Activated naive CD4-positive, alpha-beta T cell treated with anti-CD3 and anti-CD28 coated beads, Interleukin-2, amount 50 U/mL, for 72 hours (primary cell): ENCODE measurements around the gene APRT. TPM values are rescaled to one million over a fixed set of nuclear protein-coding genes. Genes with fewer than 3 reads are reported as not detected.

Experiments used
- ATAC-seq, 2 donors: fragments of 150-1000 bp; cut with Tn5 transposase; 2 replicates each; pipeline ENCODE4 v1.10.0; 2021; ENCODE audit warnings: mild to moderate bottlenecking in 2 of 2, moderate library complexity in 2 of 2
- DNase-seq, 2 donors: peaks; one replicate each; pipeline ENCODE4 v3.0.0; 2021 to 2022; ENCODE audit warnings: low spot score in 2 of 2
- H3K27ac Mint-ChIP-seq, 2 donors: one replicate each; pipeline ENCODE4 v1.8.0; 2022; ENCODE audit warnings: mild to moderate bottlenecking in 2 of 2, mixed read lengths in 2 of 2
- H3K36me3 Mint-ChIP-seq, 2 donors: one replicate each; pipeline ENCODE4 v1.8.0; 2022; ENCODE audit warnings: mixed read lengths in 2 of 2
- H3K9me3 Mint-ChIP-seq, 2 donors: one replicate each; pipeline ENCODE4 v1.8.0; 2022; ENCODE audit warnings: mixed read lengths in 2 of 2
- total RNA-seq, 2 donors: library from RNA; stranded (reverse); gene quantifications; one replicate each; pipeline ENCODE4 v1.2.3, GENCODE V29; 2022

APRT gene
- total RNA-seq, 2 donors from 2014 or later = 145 to 168 TPM

GRCh38 chr16:88762258-88762870, 49.4 kb downstream of the APRT start:
- Mint-ChIP-seq H3K27ac (no peak overlapping the region), H3K9me3 (no peaks in the 10 kb centered on the region), H3K36me3 (no peaks in the 10 kb centered on the region)
- ATAC-seq (no peak), DNase-seq (no peak)

- no peak for DNase-seq
Observed at GRCh38 chr16:88761830-88762229, 49.9 kb downstream of the APRT start.

GRCh38 chr16:88761143-88761534, 50.6 kb downstream of the APRT start:
- Mint-ChIP-seq H3K36me3 (no peaks in the 10 kb centered on the region), H3K9me3 (no peaks in the 10 kb centered on the region), H3K27ac (no peak overlapping the region)
- ATAC-seq (no peak), DNase-seq (no peak)

More at GRCh38 chr16:88761830-88762229, 49.9 kb downstream of the APRT start:
- Mint-ChIP-seq H3K27ac (no peak overlapping the region), H3K36me3 (no peaks in the 10 kb centered on the region), H3K9me3 (no peaks in the 10 kb centered on the region)
- no peak for ATAC-seq

GRCh38 chr16:88760424-88761142, 51.1 kb downstream of the APRT start:
- H3K27ac Mint-ChIP-seq = no peak overlapping the region
- DNase-seq (no peak), ATAC-seq (no peak)
- H3K36me3 Mint-ChIP-seq = no peaks in the 10 kb centered on the region
- no peaks in the 10 kb centered on the region for H3K9me3 Mint-ChIP-seq

GRCh38 chr16:88759976-88760350, 51.8 kb downstream of the APRT start:
- Mint-ChIP-seq H3K27ac (no peak overlapping the region), H3K9me3 (no peaks in the 10 kb centered on the region), H3K36me3 (no peaks in the 10 kb centered on the region)
- no peak for DNase-seq
- no peak for ATAC-seq

Other genes starting within 250 kb of the APRT start
- gene ZC3H18, start 241.5 kb downstream of the APRT start, total RNA-seq = 10 to 100 TPM; 70.3 to 71.9 TPM
- not detected for gene IL17C, start 173.4 kb downstream of the APRT start, total RNA-seq
- 100 to 1,000 TPM; 112 to 267 TPM for gene CYBA, start 160.9 kb downstream of the APRT start, total RNA-seq
- 10 to 100 TPM; 91.6 to 96.1 TPM for gene MVD, start 148.8 kb downstream of the APRT start, total RNA-seq
- gene SNAI3, start 125.4 kb downstream of the APRT start, total RNA-seq = 1 to 10 TPM; 5.4 to 6.4 TPM
- gene RNF166, start 105.5 kb downstream of the APRT start, total RNA-seq = 10 to 100 TPM; 47.5 to 82.5 TPM
- gene CTU2, start 105.4 kb downstream of the APRT start, total RNA-seq = 10 to 100 TPM; 32.2 to 35.5 TPM
- 100 to 1,000 TPM in 1 of 2 donors, 10 to 100 TPM in 1; 55.7 to 128 TPM for gene PIEZO1, start 26.7 kb downstream of the APRT start, total RNA-seq
- 100 to 1,000 TPM; 145 to 240 TPM for gene CDT1, start 8.1 kb downstream of the APRT start, total RNA-seq
- gene GALNS, start 45.0 kb upstream of the APRT start, total RNA-seq = 10 to 100 TPM; 29.3 to 50.3 TPM
- 10 to 100 TPM; 36.0 to 63.5 TPM for gene TRAPPC2L, start 45.2 kb upstream of the APRT start, total RNA-seq
- not detected for gene PABPN1L, start 54.7 kb upstream of the APRT start, total RNA-seq
- gene CBFA2T3, start 165.3 kb upstream of the APRT start, total RNA-seq = 1 to 10 TPM in 1 of 2 donors, under 1 TPM in 1; 0.76 to 1.1 TPM